Measurements from ENCODE around the gene ARHGAP12.

GRCh38 chr10:31778627-31779026 lies 150.0 kb downstream of the ARHGAP12 start:
- TF ChIP-seq CTCF (conservative IDR thresholded peaks at IDR 0.05) (no peak), EZH2 (IDR thresholded peaks at IDR 0.05; ENCODE audit: low read depth) (no peak)
